Measurements from ENCODE around the gene CLIC3. TPM values are rescaled to one million over a fixed set of nuclear protein-coding genes. Genes with fewer than 3 reads are reported as not detected.
"Not testable (repeated sequence)": the region's sequence is repeated elsewhere in the genome, so short reads cannot be mapped to it uniquely, and the experiment has no call there.

Gene CLIC3
- total and polyA plus RNA-seq, 2 donors (not counting 1 experiment from before 2014, with no cell fraction given): 1.1 to 1.9 TPM

GRCh38 chr9:137034039-137034708, 37.8 kb upstream of the CLIC3 start:
- Mint-ChIP-seq H3K9me3 (ENCODE audit: insufficient read depth) (no peaks in the 10 kb centered on the region), H3K4me1 (peaks cover 55% of the 10 kb centered on the region), H3K4me3 (peak overlapping the region; percentile 89), H3K27ac (peak overlapping the region; percentile 95), H3K27me3 (no peaks in the 10 kb centered on the region)
- peak overlapping the region; percentile 36 to 47 for H3K27ac ChIP-seq (ENCODE audit: low read length in 2 of 2)
- peak overlapping the region in 3 of 5 experiments; percentile 19 to 66 (median 27) for H3K4me3 ChIP-seq (ENCODE audit: control extremely low read depth in 1 of 5, extremely low read depth in 1 of 5, insufficient read depth in 1 of 5, low read depth in 2 of 5, low read length in 4 of 5)
- intact Hi-C loops (cut with micrococcal nuclease): loop anchor here (2.0 to 5.0 kb wide), 2 partner anchors 38 to 191 kb away; partner anchors contain the start of genes AJM1 and SAPCD2
- peak overlapping the region; percentile 61 for H2AFZ ChIP-seq (ENCODE audit: insufficient read depth, low read depth, low read length, poor library complexity, severe bottlenecking)
- peaks cover 0 to 11% (median 0%) of the 10 kb centered on the region in 3 donors for H3K9me3 ChIP-seq (ENCODE audit: control extremely low read depth in 1 of 3, control insufficient read depth in 2 of 3, insufficient read depth in 1 of 3, low read length in 2 of 3)
- 3% methylated on average over 10 of the region's 15 CpGs for WGBS (ENCODE audit: insufficient coverage)
- H3K36me3 ChIP-seq (replicated peaks in 1 of 2; ENCODE audit: control extremely low read depth in 1 of 2, control insufficient read depth in 1 of 2, extremely low read depth in 1 of 2, insufficient read depth in 2 of 2, low read length in 1 of 2): no peaks in the 10 kb centered on the region
- TF ChIP-seq EZH2 (IDR thresholded peaks at IDR 0.05; ENCODE audit: borderline replicate concordance, insufficient read depth, low read depth, low read length, poor library complexity, severe bottlenecking) (no peak), CTCF (IDR thresholded peaks at IDR 0.05) (no peak)
- H3K4me2 ChIP-seq (replicated peaks; ENCODE audit: low read depth, low read length, poor library complexity, severe bottlenecking): peak overlapping the region; percentile 100
- H3K79me2 ChIP-seq (ENCODE audit: control insufficient read depth, insufficient read depth, low read length): peaks cover 12% of the 10 kb centered on the region
- ATAC-seq (ENCODE audit: low read depth) (no peak), DNase-seq (no peak)
- POLR2A ChIA-PET: interaction anchor here (0.7 to 1.4 kb wide), 11 partner anchors 13 to 271 kb away, joined by 3 to 6 read pairs (median 3); partner anchors contain the start of genes PAXX and RABL6
- peaks cover 59 to 63% of the 10 kb centered on the region in 2 donors for H3K4me1 ChIP-seq (ENCODE audit: control insufficient read depth in 2 of 2, insufficient read depth in 2 of 2, low read length in 2 of 2)
- H3K9ac ChIP-seq (ENCODE audit: low read length): peak overlapping the region; percentile 52
- CTCF ChIA-PET: interaction anchor here (0.6 to 3.9 kb wide), 37 partner anchors 8 to 546 kb away, joined by 3 to 106 read pairs (median 6); partner anchors contain the start of genes AJM1, C8G, CLIC3 and FBXW5
- peaks cover 0 to 6% (median 0%) of the 10 kb centered on the region in 4 experiments for H3K27me3 ChIP-seq (replicated peaks in 1 of 4; ENCODE audit: control extremely low read depth in 1 of 4, control insufficient read depth in 3 of 4, insufficient read depth in 4 of 4, low read length in 3 of 4)
- peaks cover 5% of the 10 kb centered on the region for H4K20me1 ChIP-seq (ENCODE audit: control insufficient read depth, insufficient read depth, low read length, poor library complexity, severe bottlenecking)

GRCh38 chr9:137033481-137033880, 37.1 kb upstream of the CLIC3 start:
- CTCF ChIA-PET: interaction anchor here (0.6 to 3.9 kb wide), 6 partner anchors 30 to 244 kb away, joined by 3 to 106 read pairs (median 14); partner anchors contain the start of genes AJM1 and TMEM141
- 39% methylated on average over 3 of the region's 5 CpGs for WGBS (ENCODE audit: insufficient coverage)
- Mint-ChIP-seq H3K27ac (peak overlapping the region; percentile 95), H3K4me1 (peaks cover 60% of the 10 kb centered on the region), H3K4me3 (peak overlapping the region; percentile 89)
- not testable (repeated sequence) for H3K27me3 ChIP-seq (replicated peaks in 1 of 4; ENCODE audit: control extremely low read depth in 1 of 4, control insufficient read depth in 3 of 4, insufficient read depth in 4 of 4, low read length in 3 of 4); H3K36me3 ChIP-seq (replicated peaks in 1 of 2; ENCODE audit: control extremely low read depth in 1 of 2, control insufficient read depth in 1 of 2, extremely low read depth in 1 of 2, insufficient read depth in 2 of 2, low read length in 1 of 2); H2AFZ ChIP-seq (ENCODE audit: insufficient read depth, low read depth, low read length, poor library complexity, severe bottlenecking); H3K27ac ChIP-seq (ENCODE audit: low read length in 2 of 2); ATAC-seq (ENCODE audit: low read depth); H3K27me3 Mint-ChIP-seq; H4K20me1 ChIP-seq (ENCODE audit: control insufficient read depth, insufficient read depth, low read length, poor library complexity, severe bottlenecking); DNase-seq; H3K9me3 Mint-ChIP-seq (ENCODE audit: insufficient read depth)
- Histone ChIP-seq H3K9ac (ENCODE audit: low read length) (peak overlapping the region; percentile 70), H3K9me3 (ENCODE audit: control extremely low read depth in 1 of 3, control insufficient read depth in 2 of 3, insufficient read depth in 1 of 3, low read length in 2 of 3) (peaks cover 0 to 11% (median 0%) of the 10 kb centered on the region in 3 donors), H3K79me2 (ENCODE audit: control insufficient read depth, insufficient read depth, low read length) (peaks cover 12% of the 10 kb centered on the region), H3K4me2 (replicated peaks; ENCODE audit: low read depth, low read length, poor library complexity, severe bottlenecking) (peak overlapping the region; percentile 100), H3K4me3 (ENCODE audit: control extremely low read depth in 1 of 5, extremely low read depth in 1 of 5, insufficient read depth in 1 of 5, low read depth in 2 of 5, low read length in 4 of 5) (peak overlapping the region in 4 of 5 experiments; percentile 25 to 77 (median 54)), H3K4me1 (ENCODE audit: control insufficient read depth in 2 of 2, insufficient read depth in 2 of 2, low read length in 2 of 2) (peaks cover 64 to 70% of the 10 kb centered on the region in 2 donors)
- intact Hi-C loops (cut with micrococcal nuclease): loop anchor here (2.0 to 5.0 kb wide), 2 partner anchors 39 to 185 kb away; partner anchors contain the start of genes PHPT1 and SAPCD2
- POLR2A ChIA-PET: interaction anchor here (1.1 to 1.4 kb wide), 2 partner anchors 13 to 45 kb away, joined by 3 read pairs; no protein-coding TSS in a partner anchor

Data from B cell (primary cell).